Measurements from ENCODE around the gene ARHGAP12. TPM values are rescaled to one million over a fixed set of nuclear protein-coding genes. Genes with fewer than 3 reads are reported as not detected.

ARHGAP12 gene
- total and polyA plus RNA-seq, 3 experiments from 2014 or later: 5.1 to 9.7 (median 5.3) TPM

DNA sequence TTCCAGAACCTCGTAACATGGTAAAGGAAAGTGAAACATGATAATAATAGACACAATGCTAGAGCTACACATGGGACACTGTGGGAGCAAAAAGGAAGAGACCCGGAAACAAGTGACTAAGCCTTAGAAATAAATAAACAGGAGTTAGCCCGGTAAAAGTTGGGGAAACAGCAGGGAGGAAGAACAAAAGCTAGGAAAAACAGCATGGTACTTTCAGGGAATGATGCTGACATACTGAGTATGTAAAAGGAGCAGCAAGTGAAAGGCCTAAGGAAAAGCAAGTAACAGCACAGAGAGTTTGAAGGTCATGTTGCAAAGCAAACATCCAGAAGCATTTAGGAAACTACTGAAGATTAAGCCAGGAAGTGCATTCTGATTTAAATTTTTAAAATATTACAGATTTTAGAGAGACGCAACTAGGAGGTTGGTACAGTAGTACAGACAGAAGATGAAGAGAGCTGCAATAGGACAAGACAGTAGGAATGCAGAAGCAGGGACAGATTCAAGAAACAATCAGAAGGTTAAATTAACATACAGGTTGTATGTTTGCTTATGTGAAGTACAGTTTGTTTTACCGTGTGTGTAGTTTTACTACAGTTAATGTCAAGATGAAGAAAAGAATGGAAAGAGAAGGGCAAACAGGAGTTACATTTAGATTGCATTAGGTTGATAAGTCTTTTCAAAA lies 63.7 kb downstream of the ARHGAP12 start:
- peaks cover 33 to 39% (median 37%) of the 10 kb centered on the region in 3 donors for H3K4me1 Mint-ChIP-seq
- Histone ChIP-seq H3K27me3 (ENCODE audit: insufficient read depth, low read length, poor library complexity, severe bottlenecking) (no peaks in the 10 kb centered on the region), H3K4me1 (ENCODE audit: insufficient read depth, low read length) (peaks cover 5% of the 10 kb centered on the region), H3K27ac (ENCODE audit: low read depth, low read length) (no peak overlapping the region), H3K4me3 (ENCODE audit: low read length) (no peak overlapping the region), H3K36me3 (ENCODE audit: insufficient read depth, low read length) (peaks cover 8% of the 10 kb centered on the region), H3K9me3 (ENCODE audit: low read length) (no peaks in the 10 kb centered on the region)
- ChIA-PET POLR2A (no interaction called here), CTCF (no interaction called here)
- no peak overlapping the region for H3K4me3 Mint-ChIP-seq
- no peaks in the 10 kb centered on the region for H3K27me3 Mint-ChIP-seq
- H3K27ac Mint-ChIP-seq: peak overlapping the region in 2 of 8 donors; percentile 36 to 62
- no peak for DNase-seq
- H3K9me3 Mint-ChIP-seq: no peaks in the 10 kb centered on the region
- H3K36me3 Mint-ChIP-seq: peaks cover 0 to 14% (median 4%) of the 10 kb centered on the region in 3 donors

GRCh38 chr10:31855033-31855432 lies 73.6 kb downstream of the ARHGAP12 start:
- Histone ChIP-seq H3K9me3 (ENCODE audit: low read length) (no peaks in the 10 kb centered on the region), H3K4me3 (ENCODE audit: low read length) (no peak overlapping the region), H3K36me3 (ENCODE audit: insufficient read depth, low read length) (peaks cover 9% of the 10 kb centered on the region), H3K27me3 (ENCODE audit: insufficient read depth, low read length, poor library complexity, severe bottlenecking) (no peaks in the 10 kb centered on the region), H3K27ac (ENCODE audit: low read depth, low read length) (no peak overlapping the region), H3K4me1 (ENCODE audit: insufficient read depth, low read length) (no peaks in the 10 kb centered on the region)
- Mint-ChIP-seq H3K27me3 (no peaks in the 10 kb centered on the region), H3K9me3 (peaks cover 0 to 4% (median 0%) of the 10 kb centered on the region in 5 donors), H3K36me3 (peaks cover 15 to 46% (median 23%) of the 10 kb centered on the region in 3 donors), H3K27ac (no peak overlapping the region), H3K4me1 (peaks cover 20 to 35% (median 29%) of the 10 kb centered on the region in 3 donors), H3K4me3 (no peak overlapping the region)
- CTCF ChIA-PET: no interaction called here
- POLR2A ChIA-PET: no interaction called here
- no peak for DNase-seq

- H3K27me3 Mint-ChIP-seq: no peaks in the 10 kb centered on the region
- H3K27ac Mint-ChIP-seq: no peak overlapping the region
- POLR2A ChIA-PET: no interaction called here
- CTCF ChIA-PET: no interaction called here
- DNase-seq: no peak
- H3K4me1 Mint-ChIP-seq: peaks cover 20 to 34% (median 29%) of the 10 kb centered on the region in 3 donors
- H3K27ac ChIP-seq (ENCODE audit: low read depth, low read length): no peak overlapping the region
- no peaks in the 10 kb centered on the region for H3K4me1 ChIP-seq (ENCODE audit: insufficient read depth, low read length)
- no peaks in the 10 kb centered on the region for H3K9me3 ChIP-seq (ENCODE audit: low read length)
- no peak overlapping the region for H3K4me3 Mint-ChIP-seq
- no peaks in the 10 kb centered on the region for H3K27me3 ChIP-seq (ENCODE audit: insufficient read depth, low read length, poor library complexity, severe bottlenecking)
- peaks cover under 1% of the 10 kb centered on the region for H3K36me3 ChIP-seq (ENCODE audit: insufficient read depth, low read length)
- no peak overlapping the region for H3K4me3 ChIP-seq (ENCODE audit: low read length)
- peaks cover 12 to 44% (median 17%) of the 10 kb centered on the region in 3 donors for H3K36me3 Mint-ChIP-seq
- no peaks in the 10 kb centered on the region for H3K9me3 Mint-ChIP-seq
These were observed 75.0 kb downstream of the ARHGAP12 start for GRCh38 chr10:31853629-31854028.

DNA sequence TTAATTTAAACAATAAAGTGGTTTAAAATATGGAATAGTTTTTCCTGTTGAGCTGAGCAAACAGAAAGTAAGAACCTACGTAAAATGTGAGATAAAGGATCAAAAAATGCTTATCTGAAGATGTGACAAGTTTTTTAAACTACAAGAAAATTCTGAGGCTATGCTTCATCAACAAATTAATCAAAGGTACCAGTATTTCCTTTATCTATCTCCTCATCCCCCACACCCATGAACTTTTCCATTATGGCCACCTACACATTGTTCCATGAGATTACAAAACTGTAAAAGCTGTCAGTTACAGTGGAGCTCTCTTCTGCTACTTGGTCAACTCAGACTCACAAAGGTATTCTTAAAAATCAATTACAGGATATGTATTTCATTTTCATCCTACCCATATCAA lies 77.4 kb downstream of the ARHGAP12 start:
- POLR2A ChIA-PET: interaction anchor here (0.5 kb wide), 1 partner anchor 63 kb away, joined by 6 read pairs; no protein-coding TSS in a partner anchor
- Mint-ChIP-seq H3K27ac (no peak overlapping the region), H3K4me1 (peaks cover 18 to 25% (median 21%) of the 10 kb centered on the region in 3 donors), H3K27me3 (no peaks in the 10 kb centered on the region), H3K4me3 (no peak overlapping the region), H3K36me3 (peaks cover 4 to 40% (median 14%) of the 10 kb centered on the region in 3 donors), H3K9me3 (no peaks in the 10 kb centered on the region)
- Histone ChIP-seq H3K4me3 (ENCODE audit: low read length) (no peak overlapping the region), H3K27me3 (ENCODE audit: insufficient read depth, low read length, poor library complexity, severe bottlenecking) (no peaks in the 10 kb centered on the region), H3K36me3 (ENCODE audit: insufficient read depth, low read length) (no peaks in the 10 kb centered on the region), H3K4me1 (ENCODE audit: insufficient read depth, low read length) (no peaks in the 10 kb centered on the region), H3K27ac (ENCODE audit: low read depth, low read length) (no peak overlapping the region), H3K9me3 (ENCODE audit: low read length) (no peaks in the 10 kb centered on the region)
- CTCF ChIA-PET: no interaction called here
- DNase-seq: no peak

DNA sequence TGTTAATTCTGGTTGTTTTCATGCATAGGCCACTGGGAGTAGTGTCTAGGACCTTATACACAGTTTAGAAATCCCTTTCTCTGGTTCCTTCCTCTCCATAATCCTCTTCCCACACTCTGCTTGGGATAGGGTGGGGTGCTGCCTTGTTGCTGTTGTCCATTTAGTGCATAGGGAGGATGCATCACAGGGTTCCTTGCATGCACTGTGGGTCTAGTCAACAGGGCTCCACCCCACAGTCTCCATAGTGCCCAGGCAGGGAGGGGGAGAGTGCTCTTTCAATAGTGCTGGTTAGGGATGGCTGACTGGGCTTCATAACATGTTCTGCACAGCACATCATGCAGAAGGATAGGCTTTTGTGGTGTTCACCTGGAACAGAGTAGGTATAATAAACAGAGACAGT lies 81.1 kb downstream of the ARHGAP12 start:
- Mint-ChIP-seq H3K4me3 (no peak overlapping the region), H3K9me3 (no peaks in the 10 kb centered on the region), H3K27ac (peak overlapping the region in 1 of 8 donors; percentile 35), H3K4me1 (peaks cover 21 to 32% (median 24%) of the 10 kb centered on the region in 3 donors), H3K27me3 (no peaks in the 10 kb centered on the region), H3K36me3 (peaks cover 4 to 39% (median 16%) of the 10 kb centered on the region in 3 donors)
- no peaks in the 10 kb centered on the region for H3K27me3 ChIP-seq (ENCODE audit: insufficient read depth, low read length, poor library complexity, severe bottlenecking)
- ChIA-PET POLR2A (no interaction called here), CTCF (no interaction called here)
- no peak for DNase-seq
- no peaks in the 10 kb centered on the region for H3K36me3 ChIP-seq (ENCODE audit: insufficient read depth, low read length)
- no peaks in the 10 kb centered on the region for H3K9me3 ChIP-seq (ENCODE audit: low read length)
- no peak overlapping the region for H3K27ac ChIP-seq (ENCODE audit: low read depth, low read length)
- no peak overlapping the region for H3K4me3 ChIP-seq (ENCODE audit: low read length)
- H3K4me1 ChIP-seq (ENCODE audit: insufficient read depth, low read length): no peaks in the 10 kb centered on the region

DNA sequence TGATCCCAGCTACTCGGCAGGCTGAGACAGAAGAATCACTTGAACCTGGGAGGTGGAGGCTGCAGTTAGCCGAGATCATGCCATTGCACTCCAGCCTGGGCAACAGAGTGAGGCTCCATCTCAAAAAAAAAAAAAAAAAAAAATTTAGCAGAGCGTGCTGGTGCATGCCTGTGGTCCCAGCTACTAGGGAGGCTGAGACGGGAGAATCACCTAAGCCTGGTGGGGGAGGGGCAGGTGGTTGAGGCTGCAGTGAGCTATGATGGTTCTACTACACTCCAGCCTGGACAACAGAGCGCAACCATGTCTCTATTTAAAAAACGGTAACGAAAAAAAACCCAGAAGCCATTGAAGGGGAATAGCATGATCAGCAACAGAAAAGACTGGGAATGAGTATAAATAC lies 89.9 kb downstream of the ARHGAP12 start:
- Histone ChIP-seq H3K9me3 (ENCODE audit: low read length) (no peaks in the 10 kb centered on the region), H3K27me3 (ENCODE audit: insufficient read depth, low read length, poor library complexity, severe bottlenecking) (no peaks in the 10 kb centered on the region), H3K4me1 (ENCODE audit: insufficient read depth, low read length) (no peaks in the 10 kb centered on the region), H3K36me3 (ENCODE audit: insufficient read depth, low read length) (no peaks in the 10 kb centered on the region), H3K4me3 (ENCODE audit: low read length) (no peak overlapping the region), H3K27ac (ENCODE audit: low read depth, low read length) (no peak overlapping the region)
- H3K27me3 Mint-ChIP-seq: no peaks in the 10 kb centered on the region
- H3K9me3 Mint-ChIP-seq: no peaks in the 10 kb centered on the region
- H3K27ac Mint-ChIP-seq: peak overlapping the region in 1 of 8 donors; percentile 54
- peaks cover under 1 to 10% (median 5%) of the 10 kb centered on the region in 3 donors for H3K4me1 Mint-ChIP-seq
- ChIA-PET POLR2A (no interaction called here), CTCF (interaction anchor here (0.8 kb wide), 1 partner anchor 167 kb away, joined by 3 read pairs; no protein-coding TSS in a partner anchor)
- DNase-seq: no peak
- peaks cover 4 to 40% (median 8%) of the 10 kb centered on the region in 3 donors for H3K36me3 Mint-ChIP-seq
- H3K4me3 Mint-ChIP-seq: no peak overlapping the region

GRCh38 chr10:31838065-31838464 lies 90.6 kb downstream of the ARHGAP12 start:
- Mint-ChIP-seq H3K36me3 (peaks cover 4 to 40% (median 10%) of the 10 kb centered on the region in 3 donors), H3K27ac (no peak overlapping the region), H3K4me3 (no peak overlapping the region), H3K4me1 (peaks cover 4 to 16% (median 4%) of the 10 kb centered on the region in 3 donors), H3K9me3 (no peaks in the 10 kb centered on the region), H3K27me3 (no peaks in the 10 kb centered on the region)
- no peaks in the 10 kb centered on the region for H3K36me3 ChIP-seq (ENCODE audit: insufficient read depth, low read length)
- no peaks in the 10 kb centered on the region for H3K27me3 ChIP-seq (ENCODE audit: insufficient read depth, low read length, poor library complexity, severe bottlenecking)
- ChIA-PET POLR2A (no interaction called here), CTCF (no interaction called here)
- H3K4me1 ChIP-seq (ENCODE audit: insufficient read depth, low read length): no peaks in the 10 kb centered on the region
- H3K27ac ChIP-seq (ENCODE audit: low read depth, low read length): no peak overlapping the region
- no peak for DNase-seq
- no peaks in the 10 kb centered on the region for H3K9me3 ChIP-seq (ENCODE audit: low read length)
- no peak overlapping the region for H3K4me3 ChIP-seq (ENCODE audit: low read length)

DNA sequence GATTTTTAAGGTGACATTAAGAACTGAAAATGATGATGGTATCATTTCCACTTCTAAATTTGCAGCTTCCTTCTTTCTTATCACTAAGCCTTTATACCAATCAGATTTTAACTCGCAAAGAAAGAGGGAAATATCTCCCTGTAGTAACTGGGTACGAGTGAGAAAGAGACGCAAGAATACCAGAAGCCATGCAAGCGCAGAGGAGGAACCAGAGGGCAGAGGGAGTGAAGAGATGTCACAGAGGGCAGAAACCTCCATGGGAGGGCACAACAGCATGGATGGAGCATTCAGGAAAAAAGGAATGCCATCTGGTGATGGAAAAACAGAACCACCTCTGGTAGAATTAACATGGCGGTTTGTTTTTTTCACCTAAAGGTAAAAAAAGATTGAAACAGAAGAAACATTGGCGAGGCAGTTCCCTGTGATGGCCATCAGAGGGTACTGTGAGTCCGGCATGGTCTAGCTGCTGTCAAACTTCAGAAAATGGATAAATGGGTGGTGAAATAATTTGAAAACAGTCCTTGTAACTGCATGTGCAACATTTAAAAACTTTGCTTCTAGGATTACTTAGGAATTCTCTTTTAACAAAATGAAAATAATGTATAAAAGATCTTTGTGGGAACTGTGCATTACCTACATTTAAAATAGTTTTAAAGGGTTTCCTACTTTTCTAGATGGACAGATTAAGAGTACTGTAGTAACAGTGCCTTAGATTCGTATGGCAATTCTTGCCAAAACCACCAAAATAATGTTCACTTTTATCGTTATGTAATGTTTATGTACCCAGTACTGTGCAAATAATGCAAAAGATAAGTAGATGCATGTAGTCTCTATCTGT lies 91.8 kb downstream of the ARHGAP12 start:
- no peak overlapping the region for H3K27ac Mint-ChIP-seq
- H3K9me3 ChIP-seq (ENCODE audit: low read length): no peaks in the 10 kb centered on the region
- peaks cover 4% of the 10 kb centered on the region for H3K36me3 ChIP-seq (ENCODE audit: insufficient read depth, low read length)
- no peak for DNase-seq
- no peaks in the 10 kb centered on the region for H3K27me3 Mint-ChIP-seq
- no peaks in the 10 kb centered on the region for H3K27me3 ChIP-seq (ENCODE audit: insufficient read depth, low read length, poor library complexity, severe bottlenecking)
- H3K4me1 ChIP-seq (ENCODE audit: insufficient read depth, low read length): no peaks in the 10 kb centered on the region
- H3K4me3 Mint-ChIP-seq: no peak overlapping the region
- H3K36me3 Mint-ChIP-seq: peaks cover 4 to 41% (median 12%) of the 10 kb centered on the region in 3 donors
- peaks cover 0 to 12% (median 4%) of the 10 kb centered on the region in 3 donors for H3K4me1 Mint-ChIP-seq
- CTCF ChIA-PET: no interaction called here
- H3K4me3 ChIP-seq (ENCODE audit: low read length): no peak overlapping the region
- no peaks in the 10 kb centered on the region for H3K9me3 Mint-ChIP-seq
- no peak overlapping the region for H3K27ac ChIP-seq (ENCODE audit: low read depth, low read length)
- POLR2A ChIA-PET: no interaction called here

Measured in CD8-positive, alpha-beta memory T cell (primary cell).